NCI-H1105 (cell line): ENCODE results near the gene SMOC2.
A peak's percentile ranks its signal among the peaks of the same experiment; 100 is the strongest.

Experiments used
- DNase-seq: peaks from one replicate; lab custom pipeline; 2025; lab: John Stamatoyannopoulos, UW

The SMOC2 gene

GRCh38 chr6:168574075-168574698, 133.2 kb downstream of the SMOC2 start:
- no peak for DNase-seq

DNA sequence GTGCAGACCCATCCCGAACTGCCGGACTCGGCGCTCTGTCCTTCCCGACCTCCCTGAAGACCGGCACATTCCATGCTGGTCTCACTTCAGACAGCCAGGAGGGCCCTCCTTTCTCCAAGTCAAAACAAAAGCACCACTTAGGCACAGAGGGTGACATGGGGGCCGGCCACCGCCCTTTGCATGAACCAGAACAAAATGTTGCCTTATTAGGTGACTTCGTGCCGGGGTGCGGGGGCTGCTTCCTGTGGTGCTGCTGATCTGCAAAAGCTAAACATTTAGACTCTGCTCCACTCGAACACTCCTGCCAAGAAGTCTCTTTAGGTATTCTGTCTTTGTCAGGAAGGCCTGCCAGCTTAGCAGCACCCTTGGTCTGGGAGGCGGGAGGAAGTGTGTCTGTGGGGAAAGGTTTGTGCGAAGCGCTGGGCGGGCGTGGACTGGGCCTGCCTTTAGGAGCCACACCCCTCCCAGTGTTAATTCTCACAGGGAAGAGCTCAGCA, 133.8 kb downstream of the SMOC2 start:
- DNase-seq, result no peak

- DNase-seq, result no peak
These were observed 134.5 kb downstream of the SMOC2 start for GRCh38 chr6:168575346-168576098.

DNA sequence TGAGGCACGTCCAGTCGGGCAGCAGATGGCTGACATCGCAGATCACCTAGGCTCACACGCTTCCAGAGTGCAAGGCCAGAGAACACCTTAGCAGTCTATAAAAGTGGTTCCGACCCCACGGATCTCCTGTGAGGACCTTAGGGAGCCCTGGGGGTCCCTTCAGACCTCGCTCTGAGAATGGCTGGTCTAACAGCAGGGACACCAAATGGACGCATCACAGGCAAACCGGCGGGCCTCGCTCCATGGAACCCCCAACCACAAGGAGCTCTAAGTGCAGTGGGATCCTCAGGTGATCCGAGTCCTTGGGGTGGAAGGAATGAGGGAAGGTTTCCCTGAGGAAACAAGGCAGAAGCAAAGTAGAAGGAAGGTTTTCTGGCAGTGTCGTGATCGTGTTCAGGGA, 135.4 kb downstream of the SMOC2 start:
- DNase-seq, result no peak

- DNase-seq, result no peak
These were observed 136.5 kb downstream of the SMOC2 start for GRCh38 chr6:168577496-168577895.

- DNase-seq, result no peak
These were observed 137.1 kb downstream of the SMOC2 start for GRCh38 chr6:168578036-168578435.

DNA sequence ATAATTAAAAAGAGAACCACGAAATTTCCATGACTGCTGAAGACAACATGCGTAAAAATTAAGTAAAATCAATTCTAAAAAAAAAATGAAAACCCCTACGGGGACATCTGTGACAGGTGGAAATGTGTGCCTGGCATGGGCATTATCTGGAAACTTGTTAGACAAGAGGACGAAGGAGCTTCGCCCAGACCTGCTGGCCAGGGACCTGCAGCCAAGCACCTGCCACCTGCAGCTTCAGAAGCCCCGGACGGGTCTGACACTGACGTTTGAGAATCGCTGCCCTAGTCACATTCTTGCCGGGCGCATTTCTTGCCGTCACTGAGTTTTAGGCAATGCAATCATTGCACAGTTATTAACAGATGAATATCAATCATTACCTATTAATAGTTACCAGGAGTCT, 140.3 kb downstream of the SMOC2 start:
- peak; percentile 65 for DNase-seq

GRCh38 chr6:168581706-168582105, 140.7 kb downstream of the SMOC2 start:
- no peak for DNase-seq

GRCh38 chr6:168582571-168582981, 141.6 kb downstream of the SMOC2 start:
- no peak for DNase-seq

- no peak for DNase-seq
These were observed 142.1 kb downstream of the SMOC2 start for GRCh38 chr6:168583126-168583525.

DNA sequence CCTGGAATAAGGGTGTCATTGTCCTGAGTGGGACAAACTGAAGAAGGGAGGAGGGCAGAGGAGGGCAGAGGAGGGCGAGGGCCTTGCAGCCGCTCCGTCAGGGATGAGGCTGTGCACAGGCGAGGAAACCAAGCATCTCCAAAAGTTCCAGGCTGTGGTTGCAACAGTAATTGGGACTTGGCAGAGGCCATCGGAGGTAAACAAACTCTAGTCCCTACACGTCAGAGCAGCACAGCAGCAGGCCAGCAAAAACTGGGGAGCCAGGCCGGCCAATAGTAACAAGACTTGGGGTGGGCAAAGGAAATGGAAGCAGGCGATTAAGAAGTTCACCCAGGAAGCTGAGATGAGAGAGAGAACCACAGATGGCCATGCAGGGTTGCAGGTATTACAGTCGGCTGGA, 142.8 kb downstream of the SMOC2 start:
- DNase-seq, result peak; percentile 48

DNA sequence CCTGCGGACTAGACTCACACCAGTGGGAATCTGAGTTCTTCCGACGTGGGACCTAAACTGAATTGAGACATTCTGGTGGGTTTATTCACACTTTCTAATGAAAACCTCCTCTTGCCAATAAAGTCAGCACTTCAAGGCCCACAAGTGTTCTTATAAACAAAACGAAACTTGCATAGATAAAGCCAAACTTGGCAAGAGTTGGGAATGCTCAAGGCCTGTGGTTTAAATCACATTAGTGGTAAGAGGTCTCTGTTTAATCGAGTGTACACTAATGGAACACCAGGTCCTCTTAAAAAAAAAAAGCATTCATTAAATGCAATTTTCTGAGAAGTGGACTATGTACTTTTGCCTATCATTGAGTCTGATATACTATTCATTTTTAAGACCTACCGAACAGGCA, 143.3 kb downstream of the SMOC2 start:
- DNase-seq, result no peak

DNA sequence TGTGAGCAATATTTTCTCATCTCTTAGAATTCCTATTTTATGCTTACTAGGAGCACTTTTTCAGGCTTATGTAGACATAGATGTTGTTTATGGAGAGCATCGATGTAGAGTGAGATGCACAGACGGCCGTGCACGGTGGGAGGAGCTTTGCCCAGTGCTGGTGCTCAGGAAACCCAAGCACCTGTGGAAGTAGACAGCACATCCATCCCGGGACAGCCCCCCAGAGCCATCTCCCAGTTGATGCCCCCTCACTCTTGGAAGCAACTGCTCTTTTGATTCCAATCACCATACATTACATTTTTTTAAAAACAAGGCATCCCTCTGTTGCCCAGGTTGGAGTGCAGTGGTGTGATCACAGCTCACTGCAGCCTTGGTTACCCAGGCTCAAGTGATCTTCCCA, 143.7 kb downstream of the SMOC2 start:
- no peak for DNase-seq

DNA sequence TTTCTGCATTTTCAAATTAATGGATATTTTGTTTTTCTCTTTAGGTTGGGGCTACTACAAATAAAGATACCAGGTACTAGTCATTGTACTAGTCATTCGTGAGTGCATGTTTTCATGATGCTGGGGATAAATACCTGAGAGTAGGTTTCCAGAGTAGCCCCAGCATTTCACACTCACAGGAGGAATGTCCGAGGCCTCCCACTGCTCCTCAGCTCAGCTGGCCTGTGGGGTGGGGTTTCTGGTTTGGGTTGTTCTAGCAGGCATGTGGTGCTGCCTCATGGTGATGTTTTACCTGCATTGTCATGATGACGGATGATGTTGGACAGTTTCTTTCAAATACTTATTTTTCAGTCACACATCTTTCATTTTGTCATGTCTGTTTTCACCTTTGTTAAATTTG, 144.5 kb downstream of the SMOC2 start:
- DNase-seq, result no peak

- no peak for DNase-seq
These were observed 148.3 kb downstream of the SMOC2 start for GRCh38 chr6:168589275-168589674.

DNA sequence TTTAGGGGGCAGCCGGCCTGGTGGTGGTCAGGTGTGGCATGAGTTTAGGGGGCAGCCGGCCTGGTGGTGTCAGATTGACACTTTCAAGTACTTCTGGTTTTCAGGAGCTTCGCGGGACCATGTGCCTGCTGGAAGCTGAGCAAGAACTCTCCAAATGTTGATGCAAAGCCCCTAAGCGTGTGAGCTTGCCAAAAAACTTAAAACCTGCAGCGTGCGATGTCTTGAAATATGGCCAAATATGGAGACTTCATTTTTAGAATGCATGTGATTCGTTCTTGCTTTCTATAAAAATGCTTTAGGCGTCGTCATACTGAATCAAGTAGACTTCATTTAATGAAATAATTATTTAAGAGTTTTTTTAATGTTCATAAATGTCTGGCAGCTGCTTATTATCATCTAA, 149.4 kb downstream of the SMOC2 start:
- no peak for DNase-seq

GRCh38 chr6:168596344-168596743, 155.4 kb downstream of the SMOC2 start:
- peak; percentile 59 for DNase-seq

- no peak for DNase-seq
These were observed 156.5 kb downstream of the SMOC2 start for GRCh38 chr6:168597471-168597875.

DNA sequence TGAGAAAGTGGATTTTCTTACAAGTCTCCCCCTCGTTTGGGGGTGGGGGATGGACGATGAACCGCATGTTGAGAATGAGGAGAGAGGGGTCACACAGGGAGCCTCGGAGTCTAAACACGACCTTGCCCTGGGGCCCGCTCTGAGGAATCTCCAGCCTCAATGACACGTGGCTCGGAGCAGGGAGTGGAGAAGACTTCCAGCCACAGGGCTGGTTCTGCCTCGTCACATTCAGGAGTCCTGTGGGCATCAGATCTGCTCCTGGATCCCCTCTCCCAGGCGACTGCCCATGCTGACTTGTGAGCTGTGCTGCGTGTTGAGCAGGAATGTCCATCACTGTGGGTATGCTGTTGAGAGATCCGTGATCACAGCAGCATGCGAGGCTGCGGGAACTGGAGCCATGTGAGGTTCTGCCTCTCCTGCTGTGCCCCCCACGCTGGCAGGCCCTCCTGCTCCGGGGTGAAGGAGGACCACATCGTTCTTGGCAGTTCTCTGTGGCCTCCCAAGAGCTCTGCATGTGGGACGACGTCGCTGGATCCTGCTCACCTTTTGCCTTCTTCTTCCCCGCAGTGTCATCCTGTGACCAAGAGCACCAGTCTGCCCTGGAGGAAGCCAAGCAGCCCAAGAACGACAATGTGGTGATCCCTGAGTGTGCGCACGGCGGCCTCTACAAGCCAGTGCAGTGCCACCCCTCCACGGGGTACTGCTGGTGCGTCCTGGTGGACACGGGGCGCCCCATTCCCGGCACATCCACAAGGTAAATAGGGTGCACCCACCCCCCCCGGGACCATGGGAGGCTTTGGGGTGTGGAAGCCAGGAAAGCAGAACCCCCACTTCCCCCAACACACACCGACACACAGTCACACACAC, 157.5 kb downstream of the SMOC2 start:
- DNase-seq, result no peak

DNA sequence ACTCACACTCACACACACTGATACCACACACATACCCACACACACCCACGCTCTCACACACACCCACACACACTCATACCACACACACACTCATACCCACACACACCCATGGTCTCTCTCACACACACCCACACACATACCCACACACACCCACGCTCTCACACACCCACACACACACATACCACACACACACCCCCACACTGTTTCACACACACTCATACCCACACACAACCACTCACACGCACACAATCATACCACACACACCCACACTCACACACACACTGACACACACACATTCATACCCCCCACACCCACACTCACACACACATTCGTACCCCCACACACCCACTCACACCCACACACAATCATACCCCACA, 158.1 kb downstream of the SMOC2 start:
- no peak for DNase-seq

- DNase-seq, result no peak
These were observed 158.9 kb downstream of the SMOC2 start for GRCh38 chr6:168599769-168600330.

- no peak for DNase-seq
These were observed 159.4 kb downstream of the SMOC2 start for GRCh38 chr6:168600381-168600780.
